DMS53 (cell line): ENCODE data around the gene COP1.
"Not testable (repeated sequence)": the region's sequence is repeated elsewhere in the genome, so short reads cannot be mapped to it uniquely, and the experiment has no call there.

Source experiments
- DNase-seq: peaks from one replicate; lab custom pipeline; 2025; lab: John Stamatoyannopoulos, UW

COP1 gene

DNA sequence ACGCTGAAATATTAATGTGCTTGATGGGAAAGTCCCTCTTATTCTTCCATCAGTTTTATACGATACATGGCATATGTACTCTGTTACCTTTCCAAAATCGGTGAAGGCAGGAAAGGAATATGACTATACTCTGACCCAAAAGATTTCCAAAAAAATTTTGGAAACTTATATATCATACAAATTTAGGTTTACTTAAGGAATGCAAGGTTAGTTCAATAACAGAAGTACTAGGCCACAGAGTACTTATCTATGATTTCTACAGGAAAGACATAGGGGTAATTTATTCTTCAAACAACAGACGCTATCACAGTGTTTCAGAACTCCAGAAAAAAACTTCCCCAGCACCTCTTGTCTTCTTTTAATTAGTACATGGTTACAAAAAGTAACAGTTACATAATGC lies 84.8 kb downstream of the COP1 start:
- peak; percentile 12 for DNase-seq

GRCh38 chr1:176119549-176119948 lies 87.5 kb downstream of the COP1 start:
- DNase-seq = peak; percentile 33

GRCh38 chr1:176118985-176119384 lies 88.1 kb downstream of the COP1 start:
- DNase-seq = no peak

GRCh38 chr1:176111835-176112234 lies 95.3 kb downstream of the COP1 start:
- peak; percentile 41 for DNase-seq

DNA sequence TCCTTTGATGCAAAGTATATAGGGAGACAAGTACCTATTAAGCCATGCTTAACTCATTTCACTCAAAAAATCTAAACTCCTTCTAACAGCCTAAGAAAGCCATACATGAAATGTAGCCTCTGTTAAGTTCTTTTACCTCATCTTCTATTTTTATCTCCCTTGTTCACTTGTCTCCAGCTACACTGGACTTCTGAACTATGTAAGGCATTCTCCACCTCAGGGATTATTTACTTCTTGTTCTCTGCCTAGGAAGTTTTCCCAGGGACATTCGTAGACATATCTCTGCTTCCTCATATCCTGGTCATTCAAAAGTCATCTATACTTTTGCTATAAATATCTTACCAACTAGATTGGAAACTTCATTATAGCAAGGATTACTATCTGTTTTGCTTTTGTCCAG lies 96.9 kb downstream of the COP1 start:
- DNase-seq = no peak

- no peak for DNase-seq
Observed at GRCh38 chr1:176102768-176103350, 104.2 kb downstream of the COP1 start.

DNA sequence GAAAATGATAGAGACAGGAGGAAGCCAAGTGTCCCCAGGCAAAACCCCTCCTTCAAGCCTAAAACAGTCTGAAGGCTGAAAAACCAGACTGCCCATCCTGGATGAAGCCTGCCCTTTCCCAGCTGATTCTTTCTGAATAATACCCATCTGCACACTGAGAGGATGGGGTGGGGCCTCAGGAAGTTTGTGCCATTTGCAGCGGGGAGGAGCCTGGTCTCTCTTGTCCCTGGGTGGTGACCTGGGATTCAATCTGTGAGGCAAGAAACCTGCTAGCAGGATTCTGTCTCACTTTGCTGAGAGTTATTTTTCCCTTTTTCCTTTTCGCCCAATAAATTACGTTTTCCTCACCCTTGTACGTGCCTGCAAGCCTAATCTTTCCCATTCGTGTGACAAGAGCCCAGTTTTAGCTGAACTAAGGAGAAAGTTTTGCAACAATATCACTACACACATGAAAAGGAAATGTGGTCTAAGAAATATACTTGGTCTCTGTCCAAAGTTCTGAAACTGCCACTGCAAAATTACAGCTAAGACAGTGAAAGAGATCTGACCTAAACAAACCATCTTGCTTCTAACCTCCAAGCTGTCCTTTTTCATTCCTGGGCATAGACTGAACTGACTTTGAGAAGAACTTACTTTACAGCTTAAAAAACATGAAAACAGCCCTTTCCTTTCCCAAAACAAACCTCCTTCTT lies 105.0 kb downstream of the COP1 start:
- no peak for DNase-seq

DNA sequence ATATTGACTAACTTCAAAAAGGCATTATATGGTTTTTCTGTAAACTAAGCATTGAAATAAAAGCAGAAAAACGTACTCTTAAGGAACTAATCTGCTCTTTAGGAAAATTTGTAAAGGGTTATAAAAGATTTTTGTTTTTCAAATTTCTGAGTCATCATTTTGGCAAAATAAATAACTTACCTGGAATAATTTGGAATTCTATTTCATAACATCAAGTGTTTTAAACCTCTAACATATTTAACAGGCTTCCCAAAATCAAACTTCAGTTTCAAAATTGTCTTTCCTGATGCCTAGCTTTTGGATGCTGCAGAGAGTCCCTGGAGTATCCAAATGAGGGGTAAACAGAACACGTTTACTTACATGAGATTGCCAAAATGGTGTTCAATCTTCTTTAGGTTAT lies 108.5 kb downstream of the COP1 start:
- DNase-seq = no peak

DNA sequence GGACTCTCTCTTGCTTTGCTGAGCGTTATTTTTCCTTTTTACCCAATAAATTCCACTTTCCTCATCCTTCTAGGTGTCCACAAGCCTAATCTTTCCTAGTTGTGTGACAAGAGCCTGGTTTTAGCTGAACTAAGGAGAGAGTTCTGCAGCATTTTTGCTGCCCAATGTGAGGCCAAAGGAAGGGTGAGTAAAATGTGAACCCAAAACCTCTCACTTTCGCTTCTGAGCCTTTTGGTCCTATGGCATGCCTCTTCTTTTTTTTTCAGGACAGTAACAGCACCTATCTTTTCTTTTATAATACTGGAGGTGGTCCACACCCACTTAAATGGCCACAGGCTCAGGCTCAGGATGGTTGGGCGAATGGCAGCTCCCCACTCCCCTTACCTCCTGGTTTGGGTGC lies 111.1 kb downstream of the COP1 start:
- no peak for DNase-seq

DNA sequence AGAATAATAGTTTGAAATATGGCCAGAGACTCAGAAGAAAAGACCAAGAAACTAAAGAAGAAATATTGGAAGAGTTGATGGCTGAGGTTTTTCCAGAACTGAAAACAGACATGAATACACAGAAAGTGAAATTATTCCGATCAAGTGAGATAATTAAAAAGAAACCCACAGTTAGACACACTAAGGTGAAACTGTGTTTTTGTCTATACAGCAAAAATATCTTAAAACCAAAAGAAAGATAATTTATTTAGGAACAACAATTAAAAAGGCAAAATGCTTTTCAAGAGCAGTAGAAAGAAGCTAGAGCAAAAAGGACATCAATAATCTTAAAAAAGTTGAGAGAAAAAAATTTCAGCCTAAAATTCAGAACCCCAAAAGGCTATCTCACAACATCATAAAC lies 116.3 kb downstream of the COP1 start:
- no peak for DNase-seq

- DNase-seq = not testable (repeated sequence)
Observed at GRCh38 chr1:176087746-176088145, 119.3 kb downstream of the COP1 start.

DNA sequence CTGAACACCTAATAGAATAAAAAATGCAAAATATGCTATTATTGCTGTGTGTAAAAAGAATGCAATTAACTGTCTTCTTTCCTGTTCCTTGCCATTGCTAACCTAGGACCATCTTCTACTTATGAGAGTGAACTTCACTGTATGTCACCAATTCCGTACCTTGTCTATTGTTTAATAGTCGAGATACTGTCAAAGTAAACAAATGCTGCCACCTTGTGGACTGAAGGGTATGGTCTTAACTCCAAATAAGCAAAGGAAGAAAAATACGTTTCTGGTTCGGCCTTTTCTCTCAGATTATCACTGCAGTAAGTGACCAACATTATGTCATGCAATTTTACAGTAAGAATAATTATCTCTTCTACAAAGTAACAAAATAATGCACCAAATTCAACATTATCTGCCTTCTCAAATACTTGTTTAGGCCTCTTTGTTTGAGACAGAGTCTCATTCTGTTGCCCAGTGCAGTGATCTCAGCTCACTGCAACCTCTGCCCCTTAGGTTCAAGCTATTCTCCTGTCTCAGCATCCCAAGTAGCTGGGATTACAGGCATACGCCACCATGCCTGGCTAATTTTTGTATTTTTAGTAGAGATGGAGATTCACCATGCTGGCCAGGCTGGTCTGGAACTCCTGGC lies 133.4 kb downstream of the COP1 start:
- DNase-seq = peak; percentile 87

- DNase-seq = no peak
Observed at GRCh38 chr1:176068901-176069300, 138.2 kb downstream of the COP1 start.

GRCh38 chr1:176068256-176068655 lies 138.8 kb downstream of the COP1 start:
- DNase-seq = no peak

- no peak for DNase-seq
Observed at GRCh38 chr1:176066709-176067108, 140.4 kb downstream of the COP1 start.

GRCh38 chr1:176058686-176059085 lies 148.4 kb downstream of the COP1 start:
- DNase-seq = peak; percentile 13

DNA sequence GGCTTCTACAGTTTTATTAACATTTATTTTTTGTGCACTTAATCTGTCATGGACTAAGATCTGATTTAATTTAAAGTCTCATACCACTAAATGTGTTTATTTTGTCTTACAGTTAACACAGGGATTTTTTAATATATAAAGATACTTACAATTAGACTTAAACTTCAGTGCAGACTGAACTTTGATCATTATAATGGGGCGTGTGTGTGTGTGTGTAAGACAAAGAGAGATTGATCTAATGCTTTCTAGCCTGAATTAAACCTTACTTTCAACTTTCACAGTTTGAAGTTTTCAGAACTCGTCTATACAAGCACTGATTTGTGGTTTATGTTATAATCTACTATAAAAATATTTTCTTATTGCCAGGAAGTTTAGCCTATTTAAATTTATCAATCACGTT lies 150.8 kb downstream of the COP1 start:
- DNase-seq = no peak

DNA sequence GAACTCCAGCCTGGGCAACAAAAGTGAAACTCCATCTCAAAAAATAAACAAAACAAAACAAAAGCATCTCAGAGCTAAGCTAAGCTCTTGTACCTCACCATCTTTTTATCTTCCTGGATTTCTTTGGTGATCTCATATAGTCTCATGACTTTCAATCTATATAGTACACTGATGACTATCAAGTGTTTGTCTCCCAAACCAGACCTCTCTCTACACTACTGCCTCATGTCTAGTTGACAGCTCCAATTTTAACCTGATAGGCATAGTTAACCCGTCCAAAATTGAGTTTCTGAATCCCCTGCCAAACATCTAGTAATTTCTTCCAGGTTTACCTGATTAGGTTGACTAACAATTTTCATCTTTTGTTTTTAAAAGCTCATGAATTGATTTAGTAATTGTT lies 151.7 kb downstream of the COP1 start:
- no peak for DNase-seq

- peak; percentile 17 for DNase-seq
Observed at GRCh38 chr1:176051902-176052518, 155.1 kb downstream of the COP1 start.

DNA sequence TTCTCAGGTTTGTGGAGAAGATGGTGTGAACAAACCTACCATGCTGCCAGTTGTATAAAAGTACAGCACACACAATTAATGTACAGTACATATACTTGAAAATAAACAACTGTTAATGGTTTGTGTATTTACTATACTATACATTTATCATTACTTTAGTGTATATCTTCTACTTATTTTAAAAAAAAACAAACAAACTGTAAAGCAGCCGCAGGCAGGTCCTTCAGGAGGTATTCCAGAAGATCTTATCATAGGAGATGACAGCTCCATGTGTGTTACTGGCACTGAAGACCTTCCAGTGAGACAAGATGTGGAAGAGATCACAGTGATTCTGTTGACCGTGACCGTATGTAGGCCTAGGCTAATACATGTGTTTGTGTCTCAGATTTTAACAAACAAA lies 155.7 kb downstream of the COP1 start:
- no peak for DNase-seq

DNA sequence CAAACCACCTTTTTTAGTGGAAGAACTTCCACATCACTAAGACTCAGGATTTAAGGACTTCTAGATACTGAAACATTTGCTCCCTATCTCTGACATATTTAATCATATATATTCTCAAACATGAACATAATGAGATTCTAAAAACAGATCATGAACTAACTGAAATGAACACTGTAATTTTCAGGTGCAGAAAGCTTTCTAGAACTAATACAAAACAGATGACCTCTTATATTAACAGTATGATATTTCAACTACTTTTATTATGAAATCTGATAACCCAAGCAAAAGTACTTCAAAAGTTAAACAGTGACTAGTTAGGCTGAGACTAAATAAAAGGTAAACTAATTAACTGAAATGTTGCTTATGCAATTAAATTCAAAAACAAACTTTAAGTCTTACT lies 157.5 kb downstream of the COP1 start:
- peak; percentile 18 for DNase-seq

DNA sequence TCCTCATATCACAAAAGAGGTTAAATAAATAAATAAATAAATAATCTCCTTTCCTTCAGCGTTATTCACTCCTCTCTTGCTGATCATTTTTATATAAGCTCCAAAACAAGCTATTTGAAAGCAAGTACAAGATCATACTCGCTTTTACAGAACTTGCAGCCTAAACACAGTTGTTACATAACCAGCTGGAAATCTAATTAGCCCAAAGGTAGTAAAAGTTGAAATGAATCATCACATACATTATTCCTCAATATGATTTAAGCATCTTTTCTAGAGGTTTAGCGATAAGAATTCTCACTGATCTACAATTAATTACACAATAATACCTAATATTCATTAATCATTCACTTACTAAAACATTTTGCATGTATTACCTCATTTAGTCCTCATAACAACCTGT lies 160.2 kb downstream of the COP1 start:
- no peak for DNase-seq

GRCh38 chr1:176043537-176043936 lies 163.5 kb downstream of the COP1 start:
- no peak for DNase-seq
